Measurements from ENCODE around the gene DECR2.

The DECR2 gene

DNA sequence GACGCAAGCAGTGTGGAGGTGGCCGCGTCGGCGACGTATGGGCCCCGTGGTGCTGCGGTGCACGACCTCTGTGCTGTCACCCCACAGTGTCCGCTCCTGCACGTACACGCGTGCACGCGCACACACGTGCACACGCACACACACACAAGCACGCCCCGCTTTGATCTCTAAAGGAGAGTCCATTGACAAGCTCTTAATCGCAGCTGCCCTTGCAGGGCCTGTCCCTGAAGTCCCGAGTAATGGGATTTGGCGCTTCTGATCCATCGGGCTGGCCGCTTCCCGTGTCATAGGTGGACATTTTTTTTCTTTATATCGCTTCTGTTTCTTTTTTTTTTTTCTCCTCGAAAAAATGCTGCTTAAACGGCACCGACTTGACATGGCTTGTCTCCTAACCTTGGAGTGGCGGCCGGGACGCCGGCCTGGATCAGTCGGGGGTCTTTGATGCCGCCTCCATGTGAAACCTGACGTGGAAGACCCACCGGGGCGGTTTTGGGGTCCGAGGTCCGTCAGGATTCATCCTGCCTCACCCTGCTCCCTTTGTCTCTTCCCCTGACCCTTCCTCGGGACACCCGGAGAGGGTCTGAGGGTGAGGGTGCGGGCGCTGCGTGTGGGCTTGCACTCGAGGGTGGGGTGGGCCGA, 40.9 kb upstream of the DECR2 start:
- CTCF ChIA-PET = interaction anchor here (0.6 to 5.9 kb wide), 8 partner anchors 12 to 1187 kb away, joined by 3 to 70 read pairs (median 14); no protein-coding TSS in a partner anchor
- Histone ChIP-seq H3K9me3 (ENCODE audit: control insufficient read depth, insufficient read depth, low read depth, low read length) (no peaks in the 10 kb centered on the region), H3K4me1 (ENCODE audit: control insufficient read depth, insufficient read depth, low read length) (no peaks in the 10 kb centered on the region), H3K36me3 (ENCODE audit: control insufficient read depth in 2 of 2, insufficient read depth in 1 of 2, low read length in 2 of 2) (no peaks in the 10 kb centered on the region), H3K27ac (ENCODE audit: extremely low read depth, low read depth, low read length) (no peak overlapping the region), H3K4me3 (ENCODE audit: low read depth, low read length) (no peak overlapping the region)
- POLR2A ChIA-PET = no interaction called here
- TF ChIP-seq ZBTB8A (tag by site-specific recombination; IDR thresholded peaks at IDR 0.05) = no peak
- TF ChIP-seq, protein P1, sequence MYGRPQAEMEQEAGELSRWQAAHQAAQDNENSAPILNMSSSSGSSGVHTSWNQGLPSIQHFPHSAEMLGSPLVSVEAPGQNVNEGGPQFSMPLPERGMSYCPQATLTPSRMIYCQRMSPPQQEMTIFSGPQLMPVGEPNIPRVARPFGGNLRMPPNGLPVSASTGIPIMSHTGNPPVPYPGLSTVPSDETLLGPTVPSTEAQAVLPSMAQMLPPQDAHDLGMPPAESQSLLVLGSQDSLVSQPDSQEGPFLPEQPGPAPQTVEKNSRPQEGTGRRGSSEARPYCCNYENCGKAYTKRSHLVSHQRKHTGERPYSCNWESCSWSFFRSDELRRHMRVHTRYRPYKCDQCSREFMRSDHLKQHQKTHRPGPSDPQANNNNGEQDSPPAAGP (tag by site-specific recombination; IDR thresholded peaks at IDR 0.05) = no peak
- no peak for TF ChIP-seq ZNF335 (tag by site-specific recombination; conservative IDR thresholded peaks at IDR 0.05)
- no peak for TF ChIP-seq ZBTB20 (tag by site-specific recombination; IDR thresholded peaks at IDR 0.05)
- TF ChIP-seq ZNF146 (tag by site-specific recombination; IDR thresholded peaks at IDR 0.05) = no peak
- TF ChIP-seq, protein P2, sequence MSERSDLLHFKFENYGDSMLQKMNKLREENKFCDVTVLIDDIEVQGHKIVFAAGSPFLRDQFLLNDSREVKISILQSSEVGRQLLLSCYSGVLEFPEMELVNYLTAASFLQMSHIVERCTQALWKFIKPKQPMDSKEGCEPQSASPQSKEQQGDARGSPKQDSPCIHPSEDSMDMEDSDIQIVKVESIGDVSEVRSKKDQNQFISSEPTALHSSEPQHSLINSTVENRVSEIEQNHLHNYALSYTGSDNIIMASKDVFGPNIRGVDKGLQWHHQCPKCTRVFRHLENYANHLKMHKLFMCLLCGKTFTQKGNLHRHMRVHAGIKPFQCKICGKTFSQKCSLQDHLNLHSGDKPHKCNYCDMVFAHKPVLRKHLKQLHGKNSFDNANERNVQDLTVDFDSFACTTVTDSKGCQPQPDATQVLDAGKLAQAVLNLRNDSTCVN (tag by site-specific recombination; optimal IDR thresholded peaks at IDR 0.05) = peak; percentile 18

DNA sequence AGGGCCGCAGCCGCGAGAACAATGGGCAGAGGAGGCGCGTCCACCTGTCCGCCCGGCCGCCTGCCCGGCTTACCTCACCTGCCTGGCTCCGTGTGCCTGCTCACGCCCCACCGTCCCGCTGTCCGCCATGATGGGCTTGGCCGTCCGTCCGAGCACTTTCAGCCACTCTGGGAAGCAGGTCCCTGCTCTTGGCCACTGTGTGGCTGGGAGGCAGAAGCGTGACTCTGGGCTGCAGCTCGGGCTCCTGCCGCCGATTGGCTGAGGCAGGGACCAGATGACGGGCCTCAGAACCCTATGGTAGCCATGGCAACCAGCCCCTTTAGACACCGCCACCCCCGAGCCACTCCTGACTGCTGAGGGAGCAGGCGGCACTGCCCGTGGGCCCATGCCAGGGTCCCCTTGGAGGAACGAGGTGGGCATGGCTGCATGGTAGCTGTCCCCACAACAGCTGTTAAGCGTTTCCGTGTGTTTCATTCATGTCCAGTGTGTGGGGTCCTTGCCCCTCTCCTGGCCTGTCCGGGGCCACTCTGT, 40.3 kb upstream of the DECR2 start:
- ChIA-PET CTCF (interaction anchor here (0.7 to 5.9 kb wide), 14 partner anchors 10 to 296 kb away, joined by 3 to 70 read pairs (median 6); partner anchors contain the start of genes AXIN1 and RHBDF1), POLR2A (interaction anchor here (1.0 kb wide), 1 partner anchor 82 kb away, joined by 4 read pairs; no protein-coding TSS in a partner anchor)
- no peak overlapping the region for H3K4me3 ChIP-seq (ENCODE audit: low read depth, low read length)

DNA sequence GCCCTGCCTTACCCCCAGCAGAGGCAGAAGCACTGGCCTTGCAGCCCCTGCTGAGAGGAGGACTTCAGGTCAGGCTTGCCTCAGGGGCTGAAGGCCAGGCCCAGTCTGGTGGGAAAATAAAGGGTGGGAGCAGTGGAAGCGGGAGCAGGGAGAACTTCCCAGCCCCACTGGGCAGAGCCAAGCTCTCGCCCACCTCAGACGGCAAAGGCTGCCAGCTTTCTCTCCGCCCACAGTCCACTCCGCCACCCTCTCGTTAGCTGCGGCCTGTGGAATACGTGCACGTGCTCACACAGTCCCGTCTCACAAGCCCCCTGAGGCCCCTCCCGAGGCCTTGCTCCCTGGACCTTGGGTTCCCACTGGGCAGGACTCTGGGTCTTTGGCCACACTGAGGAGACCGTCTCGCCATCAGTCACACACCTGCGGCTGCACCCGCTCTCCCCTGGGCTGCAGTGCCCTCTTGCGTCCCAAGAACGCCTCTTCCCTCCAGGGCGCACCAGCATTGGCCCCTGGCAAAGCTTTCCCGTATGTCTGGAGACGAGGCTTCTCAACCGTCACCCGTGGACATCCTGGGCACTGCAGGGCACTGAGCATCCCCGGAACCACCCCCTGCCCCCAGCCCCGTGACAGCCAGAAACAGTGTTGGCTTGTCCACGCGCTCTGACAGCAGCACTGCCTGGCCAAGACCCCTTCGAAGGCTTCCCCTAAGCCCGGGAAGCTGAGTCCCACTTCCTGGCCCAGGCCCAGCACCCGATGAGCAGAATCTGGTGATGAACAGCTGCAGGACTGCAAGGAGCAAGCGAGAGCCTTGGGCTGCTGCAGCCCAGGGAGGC, 39.6 kb upstream of the DECR2 start:
- CTCF ChIA-PET = interaction anchor here (0.5 to 5.9 kb wide), 30 partner anchors 9 to 300 kb away, joined by 3 to 70 read pairs (median 4); partner anchors contain the start of genes AXIN1, MRPL28 and RHBDF1
- POLR2A ChIA-PET = interaction anchor here (0.6 to 1.1 kb wide), 5 partner anchors 9 to 268 kb away, joined by 3 to 5 read pairs (median 3); partner anchors contain the start of gene AXIN1
- Histone ChIP-seq H3K36me3 (ENCODE audit: control insufficient read depth in 2 of 2, insufficient read depth in 1 of 2, low read length in 2 of 2) (peaks cover 4 to 11% of the 10 kb centered on the region in 2 experiments; a peak in 2 of 3 replicates), H3K4me1 (ENCODE audit: control insufficient read depth, insufficient read depth, low read length) (no peaks in the 10 kb centered on the region; the same call in 1 of the 2 replicates), H3K9me3 (ENCODE audit: control insufficient read depth, insufficient read depth, low read depth, low read length) (no peaks in the 10 kb centered on the region), H3K27ac (ENCODE audit: extremely low read depth, low read depth, low read length) (no peak overlapping the region), H3K4me3 (ENCODE audit: low read depth, low read length) (no peak overlapping the region)
- no peak for TF ChIP-seq MYNN (tag by site-specific recombination; IDR thresholded peaks at IDR 0.05; ENCODE audit: borderline replicate concordance)
- 0 out of 2 replicates have a peak, but pooled peaks have one; percentile 37 for TF ChIP-seq ZNF2 (tag by site-specific recombination; IDR thresholded peaks at IDR 0.05)
- TF ChIP-seq ZFP3 (tag by site-specific recombination; IDR thresholded peaks at IDR 0.05; ENCODE audit: low read depth) = no peak
- peak; percentile 10; the same call in 1 of the 2 replicates for TF ChIP-seq GLIS1 (tag by site-specific recombination; IDR thresholded peaks at IDR 0.05)
- TF ChIP-seq EGR2 (tag by site-specific recombination; IDR thresholded peaks at IDR 0.05; ENCODE audit: low read depth) = peak; percentile 63
- TF ChIP-seq, protein P3, sequence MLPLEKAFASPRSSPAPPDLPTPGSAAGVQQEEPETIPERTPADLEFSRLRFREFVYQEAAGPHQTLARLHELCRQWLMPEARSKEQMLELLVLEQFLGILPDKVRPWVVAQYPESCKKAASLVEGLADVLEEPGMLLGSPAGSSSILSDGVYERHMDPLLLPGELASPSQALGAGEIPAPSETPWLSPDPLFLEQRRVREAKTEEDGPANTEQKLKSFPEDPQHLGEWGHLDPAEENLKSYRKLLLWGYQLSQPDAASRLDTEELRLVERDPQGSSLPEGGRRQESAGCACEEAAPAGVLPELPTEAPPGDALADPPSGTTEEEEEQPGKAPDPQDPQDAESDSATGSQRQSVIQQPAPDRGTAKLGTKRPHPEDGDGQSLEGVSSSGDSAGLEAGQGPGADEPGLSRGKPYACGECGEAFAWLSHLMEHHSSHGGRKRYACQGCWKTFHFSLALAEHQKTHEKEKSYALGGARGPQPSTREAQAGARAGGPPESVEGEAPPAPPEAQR (tag by site-specific recombination; IDR thresholded peaks at IDR 0.05) = no peak
- no peak for TF ChIP-seq ZNF16 (tag by site-specific recombination; IDR thresholded peaks at IDR 0.05; ENCODE audit: low read depth)
- no peak for TF ChIP-seq ZNF335 (tag by site-specific recombination; conservative IDR thresholded peaks at IDR 0.05)
- TF ChIP-seq ZNF248 (tag by site-specific recombination; IDR thresholded peaks at IDR 0.05) = no peak
- no peak for TF ChIP-seq ZNF664 (tag by site-specific recombination; IDR thresholded peaks at IDR 0.05)
- no peak for TF ChIP-seq SETDB1 (IDR thresholded peaks at IDR 0.05; ENCODE audit: insufficient read length, low read length)

More for the DNA sequence above, 40.3 kb upstream of the DECR2 start:
- no peaks in the 10 kb centered on the region for H3K9me3 ChIP-seq (ENCODE audit: control insufficient read depth, insufficient read depth, low read depth, low read length)
- TF ChIP-seq ZNF16 (tag by site-specific recombination; IDR thresholded peaks at IDR 0.05; ENCODE audit: low read depth) = no peak
- TF ChIP-seq, protein P4, sequence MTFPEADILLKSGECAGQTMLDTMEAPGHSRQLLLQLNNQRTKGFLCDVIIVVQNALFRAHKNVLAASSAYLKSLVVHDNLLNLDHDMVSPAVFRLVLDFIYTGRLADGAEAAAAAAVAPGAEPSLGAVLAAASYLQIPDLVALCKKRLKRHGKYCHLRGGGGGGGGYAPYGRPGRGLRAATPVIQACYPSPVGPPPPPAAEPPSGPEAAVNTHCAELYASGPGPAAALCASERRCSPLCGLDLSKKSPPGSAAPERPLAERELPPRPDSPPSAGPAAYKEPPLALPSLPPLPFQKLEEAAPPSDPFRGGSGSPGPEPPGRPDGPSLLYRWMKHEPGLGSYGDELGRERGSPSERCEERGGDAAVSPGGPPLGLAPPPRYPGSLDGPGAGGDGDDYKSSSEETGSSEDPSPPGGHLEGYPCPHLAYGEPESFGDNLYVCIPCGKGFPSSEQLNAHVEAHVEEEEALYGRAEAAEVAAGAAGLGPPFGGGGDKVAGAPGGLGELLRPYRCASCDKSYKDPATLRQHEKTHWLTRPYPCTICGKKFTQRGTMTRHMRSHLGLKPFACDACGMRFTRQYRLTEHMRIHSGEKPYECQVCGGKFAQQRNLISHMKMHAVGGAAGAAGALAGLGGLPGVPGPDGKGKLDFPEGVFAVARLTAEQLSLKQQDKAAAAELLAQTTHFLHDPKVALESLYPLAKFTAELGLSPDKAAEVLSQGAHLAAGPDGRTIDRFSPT (tag by site-specific recombination; IDR thresholded peaks at IDR 0.05) = peak; percentile 41; the same call in 1 of the 2 replicates
- H3K27ac ChIP-seq (ENCODE audit: extremely low read depth, low read depth, low read length) = no peak overlapping the region
- no peaks in the 10 kb centered on the region; the same call in 1 of the 2 replicates for H3K4me1 ChIP-seq (ENCODE audit: control insufficient read depth, insufficient read depth, low read length)
- peaks cover 0 to 5% of the 10 kb centered on the region in 2 experiments; a peak in 1 of 3 replicates for H3K36me3 ChIP-seq (ENCODE audit: control insufficient read depth in 2 of 2, insufficient read depth in 1 of 2, low read length in 2 of 2)
